Esophagus muscularis mucosa (tissue), 3 donors: ENCODE measurements around the gene TEX2.

Experiments
- CTCF ChIP-seq, 3 experiments: fragments of 200-600 bp in 2 of 3; fragments of 450-650 bp in 1 of 3; sonication (generic) in 2 of 3; IDR thresholded peaks; one replicate each; pipeline ENCODE4 v1.5.1; 2017 to 2019; ENCODE audit warnings: antibody characterized with exemption in 3 of 3, mild to moderate bottlenecking in 2 of 3, moderate library complexity in 1 of 3
- EP300 ChIP-seq: sonication (generic); formaldehyde crosslinking; IDR thresholded peaks from one replicate; pipeline ENCODE4 v1.6.1; 2017; ENCODE audit warnings: antibody characterized with exemption

DNA sequence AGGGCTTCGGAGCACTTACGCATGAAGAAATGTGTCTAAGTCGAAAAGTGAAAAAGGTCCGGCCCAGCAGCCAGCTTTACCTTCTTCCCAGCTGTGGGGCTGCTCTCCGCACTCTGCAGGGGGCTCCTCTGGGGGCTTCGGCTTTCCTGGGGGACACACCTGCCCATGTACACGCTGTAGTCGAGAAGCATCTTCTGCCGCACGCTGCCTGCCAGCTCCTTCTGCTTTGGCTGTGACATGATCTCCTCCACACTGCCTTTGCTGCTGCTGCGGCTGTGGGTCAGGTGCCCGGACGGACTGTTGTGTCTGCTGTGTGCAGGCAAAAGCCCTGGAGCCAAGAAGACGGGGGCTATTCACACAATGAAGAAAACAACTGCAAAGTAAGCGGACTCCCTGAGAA lies 75.0 kb downstream of the TEX2 start:
- TF ChIP-seq CTCF (IDR thresholded peaks at IDR 0.05) (no peak), EP300 (no peak)
